ENCODE results near the gene TP73.

TP73 gene

GRCh38 chr1:3777078-3777547, 124.8 kb downstream of the TP73 start:
- DNase-seq (ENCODE audit: low read depth, low spot score) = no peak

- DNase-seq (ENCODE audit: low read depth, low spot score) = no peak
Observed at GRCh38 chr1:3777647-3778589, 125.6 kb downstream of the TP73 start.

GRCh38 chr1:3778590-3779264, 126.4 kb downstream of the TP73 start:
- DNase-seq (ENCODE audit: low read depth, low spot score) = no peak

- no peak for DNase-seq (ENCODE audit: low read depth, low spot score)
Observed at GRCh38 chr1:3779265-3779911, 127.1 kb downstream of the TP73 start.

GRCh38 chr1:3779912-3780416, 127.6 kb downstream of the TP73 start:
- no peak for DNase-seq (ENCODE audit: low read depth, low spot score)

GRCh38 chr1:3780901-3781300, 128.6 kb downstream of the TP73 start:
- DNase-seq (ENCODE audit: low read depth, low spot score) = no peak

GRCh38 chr1:3783651-3784474, 131.5 kb downstream of the TP73 start:
- DNase-seq (ENCODE audit: low read depth, low spot score) = no peak

GRCh38 chr1:3785045-3785444, 132.7 kb downstream of the TP73 start:
- no peak for DNase-seq (ENCODE audit: low read depth, low spot score)

GRCh38 chr1:3785456-3786157, 133.3 kb downstream of the TP73 start:
- no peak for DNase-seq (ENCODE audit: low read depth, low spot score)

Measured in brain pericyte (primary cell).